ENCODE results near the gene UNC45B.
A peak's percentile ranks its signal among the peaks of the same experiment; 100 is the strongest.
"Not testable (repeated sequence)": the region's sequence is repeated elsewhere in the genome, so short reads cannot be mapped to it uniquely, and the experiment has no call there.

UNC45B gene

GRCh38 chr17:35147375-35147905, at the start of gene UNC45B:
Gene UNC45B, plus strand, starts transcription at chr17:35147817. Its CDS starts 447 bp downstream, at chr17:35148264.
- Histone ChIP-seq H3K9me3 (ENCODE audit: control insufficient read depth, insufficient read depth, low read length) (no peaks in the 10 kb centered on the region), H3K27me3 (ENCODE audit: control insufficient read depth, insufficient read depth, low read length) (no peaks in the 10 kb centered on the region), H3K4me1 (ENCODE audit: control insufficient read depth, insufficient read depth, low read length) (no peaks in the 10 kb centered on the region), H3K27ac (ENCODE audit: low read length) (no peak within 1 kb of the TSS), H3K4me3 (ENCODE audit: low read length) (no peak within 1 kb of the TSS), H3K36me3 (ENCODE audit: control insufficient read depth, insufficient read depth, low read length) (no peaks in the 10 kb centered on the region)
- WGBS (ENCODE audit: insufficient coverage, insufficient read length), result no CpG with 5 or more reads among the region's 4 CpGs
- DNase-seq (ENCODE audit: low read depth, low spot score), result no peak

GRCh38 chr17:35099908-35100307, 47.7 kb upstream of the UNC45B start:
- H3K4me1 ChIP-seq (ENCODE audit: control insufficient read depth, insufficient read depth, low read length), result no peaks in the 10 kb centered on the region
- DNase-seq (ENCODE audit: low read depth, low spot score), result no peak
- H3K9me3 ChIP-seq (ENCODE audit: control insufficient read depth, insufficient read depth, low read length), result no peaks in the 10 kb centered on the region
- no peaks in the 10 kb centered on the region for H3K27me3 ChIP-seq (ENCODE audit: control insufficient read depth, insufficient read depth, low read length)
- no CpG with 5 or more reads among the region's 3 CpGs for WGBS (ENCODE audit: insufficient coverage, insufficient read length)
- peaks cover 9% of the 10 kb centered on the region; the same call in 1 of the 2 replicates for H3K36me3 ChIP-seq (ENCODE audit: control insufficient read depth, insufficient read depth, low read length)
- H3K4me3 ChIP-seq (ENCODE audit: low read length), result no peak overlapping the region
- no peak overlapping the region for H3K27ac ChIP-seq (ENCODE audit: low read length)

GRCh38 chr17:35101036-35101435, 46.6 kb upstream of the UNC45B start:
- Histone ChIP-seq H3K9me3 (ENCODE audit: control insufficient read depth, insufficient read depth, low read length) (no peaks in the 10 kb centered on the region), H3K4me3 (ENCODE audit: low read length) (no peak overlapping the region), H3K27me3 (ENCODE audit: control insufficient read depth, insufficient read depth, low read length) (no peaks in the 10 kb centered on the region), H3K27ac (ENCODE audit: low read length) (no peak overlapping the region), H3K36me3 (ENCODE audit: control insufficient read depth, insufficient read depth, low read length) (peaks cover 9% of the 10 kb centered on the region; the same call in 1 of the 2 replicates), H3K4me1 (ENCODE audit: control insufficient read depth, insufficient read depth, low read length) (no peaks in the 10 kb centered on the region)
- DNase-seq (ENCODE audit: low read depth, low spot score), result no peak
- WGBS (ENCODE audit: insufficient coverage, insufficient read length), result no CpG with 5 or more reads among the region's 14 CpGs

- no peak for DNase-seq (ENCODE audit: low read depth, low spot score)
- WGBS (ENCODE audit: insufficient coverage, insufficient read length), result 100% methylated on average over 1 of the region's 2 CpGs
- Histone ChIP-seq H3K9me3 (ENCODE audit: control insufficient read depth, insufficient read depth, low read length) (no peaks in the 10 kb centered on the region), H3K36me3 (ENCODE audit: control insufficient read depth, insufficient read depth, low read length) (peaks cover 9% of the 10 kb centered on the region; the same call in 1 of the 2 replicates), H3K27ac (ENCODE audit: low read length) (no peak overlapping the region), H3K4me3 (ENCODE audit: low read length) (no peak overlapping the region), H3K27me3 (ENCODE audit: control insufficient read depth, insufficient read depth, low read length) (no peaks in the 10 kb centered on the region), H3K4me1 (ENCODE audit: control insufficient read depth, insufficient read depth, low read length) (no peaks in the 10 kb centered on the region)
These were observed 45.9 kb upstream of the UNC45B start for GRCh38 chr17:35101725-35102124.

GRCh38 chr17:35103271-35103670, 44.3 kb upstream of the UNC45B start:
- no peaks in the 10 kb centered on the region for H3K4me1 ChIP-seq (ENCODE audit: control insufficient read depth, insufficient read depth, low read length)
- H3K27ac ChIP-seq (ENCODE audit: low read length), result no peak overlapping the region
- no peaks in the 10 kb centered on the region for H3K9me3 ChIP-seq (ENCODE audit: control insufficient read depth, insufficient read depth, low read length)
- no CpG with 5 or more reads among the region's 5 CpGs for WGBS (ENCODE audit: insufficient coverage, insufficient read length)
- no peaks in the 10 kb centered on the region for H3K27me3 ChIP-seq (ENCODE audit: control insufficient read depth, insufficient read depth, low read length)
- no peak overlapping the region for H3K4me3 ChIP-seq (ENCODE audit: low read length)
- no peak for DNase-seq (ENCODE audit: low read depth, low spot score)
- peaks cover 9% of the 10 kb centered on the region; the same call in 1 of the 2 replicates for H3K36me3 ChIP-seq (ENCODE audit: control insufficient read depth, insufficient read depth, low read length)

GRCh38 chr17:35104844-35105450, 42.7 kb upstream of the UNC45B start:
- no CpG with 5 or more reads among the region's 5 CpGs for WGBS (ENCODE audit: insufficient coverage, insufficient read length)
- H3K36me3 ChIP-seq (ENCODE audit: control insufficient read depth, insufficient read depth, low read length), result peaks cover 9% of the 10 kb centered on the region; the same call in 1 of the 2 replicates
- no peaks in the 10 kb centered on the region for H3K9me3 ChIP-seq (ENCODE audit: control insufficient read depth, insufficient read depth, low read length)
- no peaks in the 10 kb centered on the region for H3K4me1 ChIP-seq (ENCODE audit: control insufficient read depth, insufficient read depth, low read length)
- H3K4me3 ChIP-seq (ENCODE audit: low read length), result no peak overlapping the region
- no peak for DNase-seq (ENCODE audit: low read depth, low spot score)
- no peaks in the 10 kb centered on the region for H3K27me3 ChIP-seq (ENCODE audit: control insufficient read depth, insufficient read depth, low read length)
- no peak overlapping the region for H3K27ac ChIP-seq (ENCODE audit: low read length)

- not testable (repeated sequence) for H3K27ac ChIP-seq (ENCODE audit: low read length)
- WGBS (ENCODE audit: insufficient coverage, insufficient read length), result no CpG with 5 or more reads among the region's 17 CpGs
These were observed 36.8 kb upstream of the UNC45B start for GRCh38 chr17:35110791-35111190.

GRCh38 chr17:35116845-35117244, 30.8 kb upstream of the UNC45B start:
- peaks cover 2% of the 10 kb centered on the region; the same call in 1 of the 2 replicates for H3K27me3 ChIP-seq (ENCODE audit: control insufficient read depth, insufficient read depth, low read length)

More at GRCh38 chr17:35110791-35111190, 36.8 kb upstream of the UNC45B start:
- not testable (repeated sequence) for H3K4me3 ChIP-seq (ENCODE audit: low read length); H3K36me3 ChIP-seq (ENCODE audit: control insufficient read depth, insufficient read depth, low read length); H3K27me3 ChIP-seq (ENCODE audit: control insufficient read depth, insufficient read depth, low read length); H3K4me1 ChIP-seq (ENCODE audit: control insufficient read depth, insufficient read depth, low read length); DNase-seq (ENCODE audit: low read depth, low spot score); H3K9me3 ChIP-seq (ENCODE audit: control insufficient read depth, insufficient read depth, low read length)

GRCh38 chr17:35117984-35118383, 29.6 kb upstream of the UNC45B start:
- Histone ChIP-seq H3K27me3 (ENCODE audit: control insufficient read depth, insufficient read depth, low read length) (peaks cover 2% of the 10 kb centered on the region; the same call in 1 of the 2 replicates), H3K4me1 (ENCODE audit: control insufficient read depth, insufficient read depth, low read length) (no peaks in the 10 kb centered on the region), H3K9me3 (ENCODE audit: control insufficient read depth, insufficient read depth, low read length) (no peaks in the 10 kb centered on the region), H3K36me3 (ENCODE audit: control insufficient read depth, insufficient read depth, low read length) (no peaks in the 10 kb centered on the region), H3K27ac (ENCODE audit: low read length) (no peak overlapping the region), H3K4me3 (ENCODE audit: low read length) (no peak overlapping the region)
- DNase-seq (ENCODE audit: low read depth, low spot score), result no peak

More at GRCh38 chr17:35116845-35117244, 30.8 kb upstream of the UNC45B start:
- Histone ChIP-seq H3K9me3 (ENCODE audit: control insufficient read depth, insufficient read depth, low read length) (no peaks in the 10 kb centered on the region), H3K4me3 (ENCODE audit: low read length) (no peak overlapping the region), H3K4me1 (ENCODE audit: control insufficient read depth, insufficient read depth, low read length) (no peaks in the 10 kb centered on the region), H3K27ac (ENCODE audit: low read length) (no peak overlapping the region), H3K36me3 (ENCODE audit: control insufficient read depth, insufficient read depth, low read length) (no peaks in the 10 kb centered on the region)
- no peak for DNase-seq (ENCODE audit: low read depth, low spot score)
- no CpG with 5 or more reads among the region's 12 CpGs for WGBS (ENCODE audit: insufficient coverage, insufficient read length)

GRCh38 chr17:35119370-35120165, 28.0 kb upstream of the UNC45B start, which contains the start of gene RAD51D:
Gene RAD51D, minus strand, starts transcription at chr17:35119860. Its CDS starts 247 bp downstream, at chr17:35119613.
- H3K36me3 ChIP-seq (ENCODE audit: control insufficient read depth, insufficient read depth, low read length), result no peaks in the 10 kb centered on the region
- peaks cover 2% of the 10 kb centered on the region; the same call in 1 of the 2 replicates for H3K27me3 ChIP-seq (ENCODE audit: control insufficient read depth, insufficient read depth, low read length)
- peak; percentile 60 for DNase-seq (ENCODE audit: low read depth, low spot score)
- WGBS (ENCODE audit: insufficient coverage, insufficient read length), result no CpG with 5 or more reads among the region's 72 CpGs
- no peaks in the 10 kb centered on the region for H3K4me1 ChIP-seq (ENCODE audit: control insufficient read depth, insufficient read depth, low read length)
- peak within 1 kb of the TSS; percentile 79 for H3K4me3 ChIP-seq (ENCODE audit: low read length)
- no peaks in the 10 kb centered on the region for H3K9me3 ChIP-seq (ENCODE audit: control insufficient read depth, insufficient read depth, low read length)
- no peak within 1 kb of the TSS for H3K27ac ChIP-seq (ENCODE audit: low read length)
